GM21423 (cell line): ENCODE data around the gene DPP4.

Source experiments
- ATAC-seq: cut with Tn5 transposase; IDR thresholded peaks from one replicate; pipeline ENCODE4 v1.9.1; 2021; ENCODE audit warnings: mild to moderate bottlenecking, moderate library complexity; ENCODE audit not compliant: unreplicated experiment

Gene DPP4

GRCh38 chr2:162086904-162087303 lies 12.9 kb upstream of the DPP4 start:
- no peak for ATAC-seq

- ATAC-seq: no peak
Measured at GRCh38 chr2:162085090-162085891, 11.3 kb upstream of the DPP4 start.

GRCh38 chr2:162084536-162084935 lies 10.5 kb upstream of the DPP4 start:
- no peak for ATAC-seq

GRCh38 chr2:162082681-162083080 lies 8.7 kb upstream of the DPP4 start:
- no peak for ATAC-seq

GRCh38 chr2:162082036-162082435 lies 8.0 kb upstream of the DPP4 start:
- ATAC-seq: no peak

- no peak for ATAC-seq
Measured at GRCh38 chr2:162079514-162079913, 5.5 kb upstream of the DPP4 start.

- ATAC-seq: no peak
Measured at GRCh38 chr2:162075689-162076132, 1.7 kb upstream of the DPP4 start.

- no peak for ATAC-seq
Measured at GRCh38 chr2:162074928-162075688, 1.1 kb upstream of the DPP4 start.

- no peak for ATAC-seq
Measured at GRCh38 chr2:162074632-162074895, 549 bp upstream of the DPP4 start.

GRCh38 chr2:162072976-162073887 lies 783 bp downstream of the DPP4 start:
- ATAC-seq: no peak

- peak; percentile 50 for ATAC-seq
Measured at GRCh38 chr2:162072181-162072702, 1.8 kb downstream of the DPP4 start.

- ATAC-seq: no peak
Measured at GRCh38 chr2:162071001-162071400, 3.0 kb downstream of the DPP4 start.

GRCh38 chr2:162070228-162070936 lies 3.6 kb downstream of the DPP4 start:
- ATAC-seq: no peak

GRCh38 chr2:162069267-162069903 lies 4.6 kb downstream of the DPP4 start:
- ATAC-seq: no peak

- no peak for ATAC-seq
Measured at GRCh38 chr2:162067596-162067995, 6.4 kb downstream of the DPP4 start.

- ATAC-seq: no peak
Measured at GRCh38 chr2:162065767-162066166, 8.2 kb downstream of the DPP4 start.

- peak; percentile 45 for ATAC-seq
Measured at GRCh38 chr2:162063899-162064298, 10.1 kb downstream of the DPP4 start.

GRCh38 chr2:162063281-162063680 lies 10.7 kb downstream of the DPP4 start:
- ATAC-seq: peak; percentile 5

GRCh38 chr2:162062559-162062958 lies 11.5 kb downstream of the DPP4 start:
- no peak for ATAC-seq

GRCh38 chr2:162061021-162061420 lies 13.0 kb downstream of the DPP4 start:
- no peak for ATAC-seq
